Measurements from ENCODE around the gene ELFN2.

GRCh38 chr22:37419370-37419968 lies 7.8 kb downstream of the ELFN2 start:
- TF ChIP-seq POLR2AphosphoS5 (IDR thresholded peaks at IDR 0.05; ENCODE audit: low read depth, low read length): no peak
- no peak for TF ChIP-seq SIN3A (IDR thresholded peaks at IDR 0.05; ENCODE audit: borderline replicate concordance, insufficient read depth, low read length)
- TF ChIP-seq, protein P1, sequence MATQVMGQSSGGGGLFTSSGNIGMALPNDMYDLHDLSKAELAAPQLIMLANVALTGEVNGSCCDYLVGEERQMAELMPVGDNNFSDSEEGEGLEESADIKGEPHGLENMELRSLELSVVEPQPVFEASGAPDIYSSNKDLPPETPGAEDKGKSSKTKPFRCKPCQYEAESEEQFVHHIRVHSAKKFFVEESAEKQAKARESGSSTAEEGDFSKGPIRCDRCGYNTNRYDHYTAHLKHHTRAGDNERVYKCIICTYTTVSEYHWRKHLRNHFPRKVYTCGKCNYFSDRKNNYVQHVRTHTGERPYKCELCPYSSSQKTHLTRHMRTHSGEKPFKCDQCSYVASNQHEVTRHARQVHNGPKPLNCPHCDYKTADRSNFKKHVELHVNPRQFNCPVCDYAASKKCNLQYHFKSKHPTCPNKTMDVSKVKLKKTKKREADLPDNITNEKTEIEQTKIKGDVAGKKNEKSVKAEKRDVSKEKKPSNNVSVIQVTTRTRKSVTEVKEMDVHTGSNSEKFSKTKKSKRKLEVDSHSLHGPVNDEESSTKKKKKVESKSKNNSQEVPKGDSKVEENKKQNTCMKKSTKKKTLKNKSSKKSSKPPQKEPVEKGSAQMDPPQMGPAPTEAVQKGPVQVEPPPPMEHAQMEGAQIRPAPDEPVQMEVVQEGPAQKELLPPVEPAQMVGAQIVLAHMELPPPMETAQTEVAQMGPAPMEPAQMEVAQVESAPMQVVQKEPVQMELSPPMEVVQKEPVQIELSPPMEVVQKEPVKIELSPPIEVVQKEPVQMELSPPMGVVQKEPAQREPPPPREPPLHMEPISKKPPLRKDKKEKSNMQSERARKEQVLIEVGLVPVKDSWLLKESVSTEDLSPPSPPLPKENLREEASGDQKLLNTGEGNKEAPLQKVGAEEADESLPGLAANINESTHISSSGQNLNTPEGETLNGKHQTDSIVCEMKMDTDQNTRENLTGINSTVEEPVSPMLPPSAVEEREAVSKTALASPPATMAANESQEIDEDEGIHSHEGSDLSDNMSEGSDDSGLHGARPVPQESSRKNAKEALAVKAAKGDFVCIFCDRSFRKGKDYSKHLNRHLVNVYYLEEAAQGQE (IDR thresholded peaks at IDR 0.05; ENCODE audit: insufficient read depth in 1 of 2, low read depth in 2 of 2, low read length in 2 of 2): no peak
- TF ChIP-seq TAF1 (IDR thresholded peaks at IDR 0.05; ENCODE audit: borderline replicate concordance, insufficient read depth, low read length): no peak
- no peak for TF ChIP-seq FOXP2 (optimal IDR thresholded peaks at IDR 0.05; ENCODE audit: borderline replicate concordance, extremely low read depth, extremely low read length, insufficient read depth)

All from PFSK-1 (cell line).